Activated T-cell treated with anti-CD3 and anti-CD28 coated beads, Interleukin-2, amount 50 U/mL, for 72 hours (primary cell): Measurements from ENCODE around the gene EMX1. TPM values are rescaled to one million over a fixed set of nuclear protein-coding genes. Genes with fewer than 3 reads are reported as not detected.

Experiments
- ATAC-seq, 2 donors: fragments of 150-1000 bp; cut with Tn5 transposase; replicated peaks in 1 of 2; 2 replicates each; pipeline ENCODE4 v1.10.0; 2021; ENCODE audit warnings: moderate library complexity in 2 of 2, mild to moderate bottlenecking in 1 of 2
- DNase-seq, 2 donors: peaks; one replicate each; pipeline ENCODE4 v3.0.0; 2021 to 2022; ENCODE audit warnings: mixed read lengths in 1 of 2
- H3K27ac Mint-ChIP-seq: one replicate; pipeline ENCODE4 v1.8.0; 2022; ENCODE audit warnings: mild to moderate bottlenecking, moderate library complexity, mixed read lengths
- H3K27me3 Mint-ChIP-seq: one replicate; pipeline ENCODE4 v1.8.0; 2022; ENCODE audit warnings: low read depth, mixed read lengths
- H3K36me3 Mint-ChIP-seq, 2 donors: one replicate each; pipeline ENCODE4 v1.8.0; 2022; ENCODE audit warnings: mixed read lengths in 2 of 2, mild to moderate bottlenecking in 1 of 2; ENCODE audit not compliant: insufficient read depth in 2 of 2
- H3K4me1 Mint-ChIP-seq: one replicate; pipeline ENCODE4 v1.8.0; 2022; ENCODE audit warnings: low read depth, mixed read lengths
- H3K4me3 Mint-ChIP-seq, 2 donors: one replicate each; pipeline ENCODE4 v1.8.0; 2022; ENCODE audit warnings: mild to moderate bottlenecking in 2 of 2, mixed read lengths in 2 of 2, moderate library complexity in 2 of 2
- H3K9me3 Mint-ChIP-seq, 2 donors: one replicate each; pipeline ENCODE4 v1.8.0; 2022; ENCODE audit warnings: mixed read lengths in 2 of 2
- total RNA-seq, 2 donors: library from RNA; stranded (reverse); gene quantifications; one replicate each; pipeline ENCODE4 v1.2.3, GENCODE V29; 2022

The EMX1 gene
- total RNA-seq, 2 donors from 2014 or later: 0.44 to 0.50 TPM

- H3K4me3 Mint-ChIP-seq: peak overlapping the region; percentile 32 to 43
- H3K27ac Mint-ChIP-seq: no peak overlapping the region
- peaks cover 50% of the 10 kb centered on the region for H3K27me3 Mint-ChIP-seq
- H3K36me3 Mint-ChIP-seq: no peaks in the 10 kb centered on the region
- peaks cover 16% of the 10 kb centered on the region for H3K4me1 Mint-ChIP-seq
- H3K9me3 Mint-ChIP-seq: no peaks in the 10 kb centered on the region
- DNase-seq: no peak
- ATAC-seq: peak in 1 of 2 donors; percentile 51
These were observed 6.6 kb downstream of the EMX1 start for GRCh38 chr2:72923833-72924352.

- Mint-ChIP-seq H3K27ac (no peak overlapping the region), H3K4me3 (peak overlapping the region; percentile 32 to 43), H3K36me3 (no peaks in the 10 kb centered on the region), H3K27me3 (peaks cover 43% of the 10 kb centered on the region), H3K9me3 (no peaks in the 10 kb centered on the region), H3K4me1 (peaks cover 9% of the 10 kb centered on the region)
- ATAC-seq: peak in 1 of 2 donors; percentile 37
- peak in 1 of 2 donors; percentile 39 for DNase-seq
These were observed 7.3 kb downstream of the EMX1 start for GRCh38 chr2:72924353-72925240.

GRCh38 chr2:72925328-72925943 is 8.1 kb downstream of the EMX1 start:
- DNase-seq (no peak), ATAC-seq (no peak)
- peaks cover 7% of the 10 kb centered on the region for H3K4me1 Mint-ChIP-seq
- no peak overlapping the region for H3K27ac Mint-ChIP-seq
- H3K27me3 Mint-ChIP-seq: peaks cover 37% of the 10 kb centered on the region
- no peaks in the 10 kb centered on the region for H3K9me3 Mint-ChIP-seq
- no peak overlapping the region for H3K4me3 Mint-ChIP-seq
- H3K36me3 Mint-ChIP-seq: no peaks in the 10 kb centered on the region

DNA sequence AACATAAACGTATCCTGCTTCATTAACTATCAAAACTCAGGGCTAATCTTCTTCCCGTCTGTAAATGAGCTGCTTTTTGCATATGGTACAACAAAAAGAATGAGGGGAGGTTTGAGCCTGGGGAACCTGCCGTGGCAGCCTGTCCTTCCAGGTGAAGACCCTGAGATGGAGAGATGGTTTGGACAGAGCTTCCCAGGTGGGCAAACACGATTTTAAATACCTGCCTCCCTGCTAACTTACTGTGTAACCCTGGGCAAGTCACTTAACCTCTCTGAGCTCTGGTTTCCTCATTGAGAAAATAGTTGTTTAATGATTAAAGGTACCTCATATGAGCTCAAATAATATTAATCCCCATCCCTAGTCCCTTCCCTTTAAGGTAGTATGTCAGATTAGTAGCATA is 9.0 kb downstream of the EMX1 start:
- Mint-ChIP-seq H3K9me3 (no peaks in the 10 kb centered on the region), H3K27ac (no peak overlapping the region), H3K27me3 (peaks cover 28% of the 10 kb centered on the region), H3K36me3 (no peaks in the 10 kb centered on the region), H3K4me3 (no peak overlapping the region), H3K4me1 (peaks cover 7% of the 10 kb centered on the region)
- ATAC-seq (no peak), DNase-seq (no peak)

- no peaks in the 10 kb centered on the region for H3K36me3 Mint-ChIP-seq
- no peak for DNase-seq
- no peak for ATAC-seq
- peaks cover 7% of the 10 kb centered on the region for H3K4me1 Mint-ChIP-seq
- H3K27ac Mint-ChIP-seq: no peak overlapping the region
- H3K4me3 Mint-ChIP-seq: no peak overlapping the region
- H3K9me3 Mint-ChIP-seq: no peaks in the 10 kb centered on the region
- H3K27me3 Mint-ChIP-seq: peaks cover 22% of the 10 kb centered on the region
These were observed 9.6 kb downstream of the EMX1 start for GRCh38 chr2:72926811-72927465.

GRCh38 chr2:72927619-72928550 is 10.6 kb downstream of the EMX1 start:
- Mint-ChIP-seq H3K36me3 (no peaks in the 10 kb centered on the region), H3K27ac (no peak overlapping the region), H3K4me3 (no peak overlapping the region), H3K4me1 (peaks cover 7% of the 10 kb centered on the region), H3K9me3 (no peaks in the 10 kb centered on the region), H3K27me3 (peaks cover 13% of the 10 kb centered on the region)
- ATAC-seq (no peak), DNase-seq (no peak)

DNA sequence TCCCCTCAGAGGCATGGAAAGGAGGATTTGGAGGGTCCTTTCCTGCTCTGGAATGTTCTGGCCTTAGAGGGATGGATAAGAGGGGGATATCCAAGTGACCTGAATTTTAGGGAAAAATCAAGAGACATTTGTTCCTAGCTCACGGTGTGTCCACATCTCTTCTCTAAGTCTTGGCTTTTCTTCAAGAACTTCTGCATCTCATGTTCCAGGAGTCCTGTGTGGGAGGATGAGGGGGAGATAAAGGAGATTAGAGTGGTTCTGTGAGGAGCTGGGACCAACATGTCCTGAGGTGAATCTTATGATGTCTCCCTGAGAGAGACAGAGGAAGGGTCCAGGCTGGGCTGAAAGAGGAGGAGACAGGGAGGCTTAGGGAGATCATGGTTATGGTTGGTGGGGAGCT is 11.7 kb downstream of the EMX1 start:
- Mint-ChIP-seq H3K4me1 (peaks cover 2% of the 10 kb centered on the region), H3K36me3 (no peaks in the 10 kb centered on the region), H3K9me3 (no peaks in the 10 kb centered on the region)

GRCh38 chr2:72931280-72931910 is 14.1 kb downstream of the EMX1 start:
- Mint-ChIP-seq H3K4me3 (no peak overlapping the region), H3K4me1 (no peaks in the 10 kb centered on the region), H3K36me3 (no peaks in the 10 kb centered on the region), H3K9me3 (no peaks in the 10 kb centered on the region), H3K27me3 (no peaks in the 10 kb centered on the region), H3K27ac (no peak overlapping the region)
- peak in 1 of 2 donors; percentile 52 for DNase-seq
- ATAC-seq: peak; percentile 80 to 85

More for the DNA sequence above, 11.7 kb downstream of the EMX1 start:
- no peak for ATAC-seq
- Mint-ChIP-seq H3K27me3 (peaks cover 2% of the 10 kb centered on the region), H3K27ac (no peak overlapping the region), H3K4me3 (no peak overlapping the region)
- no peak for DNase-seq

GRCh38 chr2:72932045-72932740 is 14.9 kb downstream of the EMX1 start:
- H3K4me1 Mint-ChIP-seq: no peaks in the 10 kb centered on the region
- no peaks in the 10 kb centered on the region for H3K36me3 Mint-ChIP-seq
- H3K27ac Mint-ChIP-seq: no peak overlapping the region
- no peaks in the 10 kb centered on the region for H3K27me3 Mint-ChIP-seq
- DNase-seq (no peak), ATAC-seq (peak; percentile 20 to 31)
- no peak overlapping the region for H3K4me3 Mint-ChIP-seq
- no peaks in the 10 kb centered on the region for H3K9me3 Mint-ChIP-seq

- Mint-ChIP-seq H3K27ac (no peak overlapping the region), H3K9me3 (no peaks in the 10 kb centered on the region), H3K36me3 (no peaks in the 10 kb centered on the region), H3K27me3 (no peaks in the 10 kb centered on the region), H3K4me1 (no peaks in the 10 kb centered on the region), H3K4me3 (no peak overlapping the region)
- ATAC-seq (no peak), DNase-seq (no peak)
These were observed 15.5 kb downstream of the EMX1 start for GRCh38 chr2:72932805-72933204.

GRCh38 chr2:72933207-72933606 is 15.9 kb downstream of the EMX1 start:
- Mint-ChIP-seq H3K4me1 (no peaks in the 10 kb centered on the region), H3K27me3 (no peaks in the 10 kb centered on the region), H3K9me3 (no peaks in the 10 kb centered on the region), H3K27ac (no peak overlapping the region), H3K4me3 (no peak overlapping the region), H3K36me3 (no peaks in the 10 kb centered on the region)
- DNase-seq: no peak
- ATAC-seq: no peak
